Immature natural killer cell (primary cell): ENCODE results near the gene PERCC1. TPM values are rescaled to one million over a fixed set of nuclear protein-coding genes. Genes with fewer than 3 reads are reported as not detected.
"Not testable (repeated sequence)": the region's sequence is repeated elsewhere in the genome, so short reads cannot be mapped to it uniquely, and the experiment has no call there.

ENCODE experiments used
- DNase-seq, 3 donors: peaks; one replicate each; pipeline ENCODE4 v3.0.0; 2022; ENCODE audit warnings: mixed read lengths in 1 of 3
- H3K27ac Mint-ChIP-seq, 6 donors: one replicate each; pipeline ENCODE4 v1.8.0; 2020; ENCODE audit warnings: mixed read lengths in 6 of 6, mild to moderate bottlenecking in 5 of 6, inconsistent platforms in 4 of 6, moderate library complexity in 3 of 6
- H3K27me3 Mint-ChIP-seq, 3 donors: one replicate each; pipeline ENCODE4 v1.8.0; 2020 to 2021; ENCODE audit warnings: low read depth in 3 of 3, mild to moderate bottlenecking in 3 of 3, mixed read lengths in 3 of 3, moderate library complexity in 3 of 3, inconsistent platforms in 1 of 3
- H3K36me3 Mint-ChIP-seq, 3 donors: one replicate each; pipeline ENCODE4 v1.8.0; 2020; ENCODE audit warnings: mixed read lengths in 3 of 3, inconsistent platforms in 2 of 3, mild to moderate bottlenecking in 2 of 3
- H3K4me1 Mint-ChIP-seq, 2 donors: one replicate each; pipeline ENCODE4 v1.8.0; 2020; ENCODE audit warnings: inconsistent platforms in 2 of 2, mild to moderate bottlenecking in 2 of 2, mixed read lengths in 2 of 2, moderate library complexity in 1 of 2
- H3K4me3 Mint-ChIP-seq, 5 donors: one replicate each; pipeline ENCODE4 v1.8.0; 2020; ENCODE audit warnings: mild to moderate bottlenecking in 5 of 5, mixed read lengths in 5 of 5, inconsistent platforms in 3 of 5, moderate library complexity in 3 of 5
- H3K9me3 Mint-ChIP-seq, 6 donors: one replicate each; pipeline ENCODE4 v1.8.0; 2020; ENCODE audit warnings: mild to moderate bottlenecking in 6 of 6, mixed read lengths in 6 of 6, inconsistent platforms in 4 of 6, moderate library complexity in 3 of 6
- polyA plus RNA-seq, 3 donors: library from polyadenylated mRNA; unstranded; fragments of 300-500 nt; fragmentation: Illumina TruSeq; gene quantifications; one replicate each; pipeline ENCODE4 v1.2.3, GENCODE V29; 2021

The PERCC1 gene
- polyA plus RNA-seq, 3 donors from 2014 or later: not detected

GRCh38 chr16:1433756-1434155, 2.9 kb downstream of the PERCC1 start:
- Mint-ChIP-seq H3K9me3 (no peaks in the 10 kb centered on the region), H3K4me1 (peaks cover 0 to 2% of the 10 kb centered on the region in 2 donors), H3K4me3 (no peak overlapping the region), H3K27ac (no peak overlapping the region), H3K36me3 (no peaks in the 10 kb centered on the region), H3K27me3 (peaks cover 0 to 2% (median 0%) of the 10 kb centered on the region in 3 donors)
- no peak for DNase-seq

- H3K4me3 Mint-ChIP-seq: no peak overlapping the region
- no peaks in the 10 kb centered on the region for H3K36me3 Mint-ChIP-seq
- H3K4me1 Mint-ChIP-seq: peaks cover 0 to 2% of the 10 kb centered on the region in 2 donors
- no peak overlapping the region for H3K27ac Mint-ChIP-seq
- peaks cover 0 to 2% (median 0%) of the 10 kb centered on the region in 3 donors for H3K27me3 Mint-ChIP-seq
- DNase-seq: no peak
- no peaks in the 10 kb centered on the region for H3K9me3 Mint-ChIP-seq
Measured at GRCh38 chr16:1434644-1435592, 4.0 kb downstream of the PERCC1 start.

GRCh38 chr16:1435921-1436697, 5.2 kb downstream of the PERCC1 start:
- H3K9me3 Mint-ChIP-seq: no peaks in the 10 kb centered on the region
- no peak overlapping the region for H3K27ac Mint-ChIP-seq
- H3K4me3 Mint-ChIP-seq: no peak overlapping the region
- DNase-seq: no peak
- peaks cover 0 to 2% (median 0%) of the 10 kb centered on the region in 3 donors for H3K27me3 Mint-ChIP-seq
- peaks cover 0 to 2% of the 10 kb centered on the region in 2 donors for H3K4me1 Mint-ChIP-seq
- H3K36me3 Mint-ChIP-seq: no peaks in the 10 kb centered on the region

- H3K4me3 Mint-ChIP-seq: no peak overlapping the region
- H3K4me1 Mint-ChIP-seq: peaks cover 0 to 2% of the 10 kb centered on the region in 2 donors
- H3K27ac Mint-ChIP-seq: no peak overlapping the region
- H3K36me3 Mint-ChIP-seq: no peaks in the 10 kb centered on the region
- DNase-seq: no peak
- H3K27me3 Mint-ChIP-seq: peaks cover 0 to 2% (median 0%) of the 10 kb centered on the region in 3 donors
- H3K9me3 Mint-ChIP-seq: no peaks in the 10 kb centered on the region
Measured at GRCh38 chr16:1436731-1437355, 6.0 kb downstream of the PERCC1 start.

DNA sequence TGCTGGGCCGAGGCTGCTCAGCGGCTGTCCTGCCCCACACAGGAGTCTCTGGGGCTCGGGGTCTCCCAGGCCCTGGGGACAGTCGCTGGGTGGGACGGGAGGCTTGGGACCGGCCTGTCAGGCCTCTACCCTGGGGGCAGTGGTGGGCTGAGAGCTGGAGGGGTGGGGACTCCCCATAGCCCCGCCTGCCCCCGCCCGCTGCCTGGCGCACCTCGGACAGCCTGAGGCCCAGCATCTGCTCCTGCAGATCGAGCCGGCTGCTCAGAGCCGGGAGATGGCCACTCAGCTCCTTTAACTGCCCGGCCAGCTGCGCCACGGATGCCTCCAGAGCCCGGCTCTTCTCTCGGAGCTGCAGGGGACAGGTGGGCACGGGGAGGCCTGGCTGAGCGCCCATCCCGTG, 6.7 kb downstream of the PERCC1 start:
- Mint-ChIP-seq H3K4me1 (no peaks in the 10 kb centered on the region), H3K27ac (no peak overlapping the region), H3K36me3 (no peaks in the 10 kb centered on the region), H3K4me3 (no peak overlapping the region), H3K9me3 (no peaks in the 10 kb centered on the region), H3K27me3 (peaks cover 0 to 2% (median 0%) of the 10 kb centered on the region in 3 donors)
- no peak for DNase-seq

DNA sequence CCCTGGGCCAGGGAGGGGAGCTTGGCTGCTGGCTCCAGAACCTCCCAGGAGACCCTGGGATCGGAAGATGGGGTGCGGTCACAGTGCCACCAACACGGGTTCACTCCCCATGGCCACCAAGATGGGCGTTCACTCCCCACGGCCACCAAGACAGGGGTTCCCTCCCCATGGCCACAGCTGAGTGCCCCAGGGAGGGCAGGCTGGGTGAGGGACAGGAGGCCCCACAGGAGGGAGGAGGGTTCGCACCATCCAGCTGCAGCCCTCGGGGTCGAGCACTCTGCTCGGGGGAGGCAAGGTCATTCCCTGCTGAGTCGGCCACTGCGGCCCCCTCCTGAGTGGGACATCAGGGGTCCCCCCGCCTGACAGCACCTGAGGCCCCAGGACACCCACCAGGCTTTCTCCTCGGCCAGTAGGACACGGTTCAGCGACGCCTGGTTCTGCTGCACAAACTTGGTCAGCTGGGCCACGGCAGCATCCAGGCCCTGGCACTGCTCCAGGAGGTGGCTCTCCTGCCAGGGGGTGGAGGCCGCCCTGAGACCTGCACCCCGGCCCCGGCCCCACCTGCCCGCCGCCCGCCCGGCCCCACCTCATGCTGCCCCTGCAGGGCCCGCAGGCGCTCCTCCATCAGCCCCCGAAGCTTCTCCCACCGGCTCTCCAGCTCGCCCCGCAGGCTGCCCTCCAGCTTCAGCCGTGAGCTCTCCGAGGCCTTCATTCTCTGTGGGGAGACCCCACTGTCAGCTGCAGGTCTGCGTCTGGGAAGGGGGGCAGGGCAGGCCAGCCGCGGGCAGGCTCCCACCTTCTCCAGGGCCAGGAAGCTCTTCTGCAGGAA, 7.6 kb downstream of the PERCC1 start:
- no peak overlapping the region for H3K4me3 Mint-ChIP-seq
- peaks cover 0 to 2% (median 2%) of the 10 kb centered on the region in 3 donors for H3K27me3 Mint-ChIP-seq
- H3K36me3 Mint-ChIP-seq: no peaks in the 10 kb centered on the region
- DNase-seq: no peak
- H3K27ac Mint-ChIP-seq: no peak overlapping the region
- no peaks in the 10 kb centered on the region for H3K4me1 Mint-ChIP-seq
- no peaks in the 10 kb centered on the region for H3K9me3 Mint-ChIP-seq

- H3K27me3 Mint-ChIP-seq: peaks cover 0 to 2% (median 2%) of the 10 kb centered on the region in 3 donors
- H3K36me3 Mint-ChIP-seq: no peaks in the 10 kb centered on the region
- H3K4me3 Mint-ChIP-seq: no peak overlapping the region
- no peaks in the 10 kb centered on the region for H3K9me3 Mint-ChIP-seq
- H3K4me1 Mint-ChIP-seq: no peaks in the 10 kb centered on the region
- no peak overlapping the region for H3K27ac Mint-ChIP-seq
- DNase-seq: no peak
Measured at GRCh38 chr16:1439058-1439698, 8.3 kb downstream of the PERCC1 start.

GRCh38 chr16:1439699-1440074, 8.8 kb downstream of the PERCC1 start:
- not testable (repeated sequence) for H3K27me3 Mint-ChIP-seq, DNase-seq, H3K9me3 Mint-ChIP-seq, H3K36me3 Mint-ChIP-seq, H3K27ac Mint-ChIP-seq, H3K4me1 Mint-ChIP-seq, H3K4me3 Mint-ChIP-seq

GRCh38 chr16:1441391-1441829, 10.5 kb downstream of the PERCC1 start:
- H3K4me3 Mint-ChIP-seq: no peak overlapping the region
- peaks cover 0 to 8% of the 10 kb centered on the region in 2 donors for H3K4me1 Mint-ChIP-seq
- H3K9me3 Mint-ChIP-seq: no peaks in the 10 kb centered on the region
- H3K36me3 Mint-ChIP-seq: no peaks in the 10 kb centered on the region
- DNase-seq: no peak
- H3K27me3 Mint-ChIP-seq: peaks cover 0 to 2% (median 0%) of the 10 kb centered on the region in 3 donors
- H3K27ac Mint-ChIP-seq: no peak overlapping the region

- Mint-ChIP-seq H3K27ac (no peak overlapping the region), H3K4me1 (peaks cover 0 to 8% of the 10 kb centered on the region in 2 donors), H3K27me3 (peaks cover 0 to 2% (median 0%) of the 10 kb centered on the region in 3 donors), H3K9me3 (no peaks in the 10 kb centered on the region), H3K36me3 (no peaks in the 10 kb centered on the region), H3K4me3 (no peak overlapping the region)
- no peak for DNase-seq
Measured at GRCh38 chr16:1442697-1443096, 11.8 kb downstream of the PERCC1 start.

- Mint-ChIP-seq H3K4me3 (no peak overlapping the region), H3K36me3 (no peaks in the 10 kb centered on the region), H3K9me3 (no peaks in the 10 kb centered on the region), H3K27ac (no peak overlapping the region), H3K4me1 (peaks cover 0 to 13% of the 10 kb centered on the region in 2 donors), H3K27me3 (peaks cover 0 to 2% (median 0%) of the 10 kb centered on the region in 3 donors)
- DNase-seq: no peak
Measured at GRCh38 chr16:1443403-1443973, 12.6 kb downstream of the PERCC1 start.

- peak within 1 kb of the TSS in 2 of 5 donors; percentile 29 to 38 for H3K4me3 Mint-ChIP-seq
Measured at GRCh38 chr16:1443980-1444729, 13.3 kb downstream of the PERCC1 start, which contains the start of gene CCDC154. Gene CCDC154 (minus strand): TSS chr16:1444556. CDS start chr16:1444322, 234 bp downstream.

More at GRCh38 chr16:1443980-1444729, 13.3 kb downstream of the PERCC1 start, which contains the start of gene CCDC154:
- peaks cover 0 to 2% (median 0%) of the 10 kb centered on the region in 3 donors for H3K27me3 Mint-ChIP-seq
- H3K4me1 Mint-ChIP-seq: peaks cover 0 to 17% of the 10 kb centered on the region in 2 donors
- H3K9me3 Mint-ChIP-seq: no peaks in the 10 kb centered on the region
- H3K36me3 Mint-ChIP-seq: no peaks in the 10 kb centered on the region
- DNase-seq: no peak
- H3K27ac Mint-ChIP-seq: peak within 1 kb of the TSS in 2 of 6 donors; percentile 56 to 90
